H9 (cell line): Measurements from ENCODE around the gene KRTAP5-10. TPM values are rescaled to one million over a fixed set of nuclear protein-coding genes. Genes with fewer than 3 reads are reported as not detected.

ENCODE experiments used
- DNase-seq: peaks from one replicate; pipeline ENCODE4 v3.0.0-alpha.2; 2017
- H2AFZ ChIP-seq: one replicate; pipeline ENCODE4 v1.6.1; 2013; ENCODE audit warnings: mild to moderate bottlenecking, low read length, control low read depth, moderate library complexity
- H2AK5ac ChIP-seq: 2 replicates; pipeline ENCODE4 v1.6.1; 2013; ENCODE audit warnings: low read length, control low read depth, mixed read lengths; ENCODE audit not compliant: insufficient read length
- H2BK120ac ChIP-seq: one replicate; pipeline ENCODE4 v1.6.1; 2013; ENCODE audit warnings: low read depth, mild to moderate bottlenecking, low read length, control low read depth, inconsistent platforms; ENCODE audit not compliant: poor library complexity, severe bottlenecking
- H2BK12ac ChIP-seq: 2 replicates; pipeline ENCODE4 v1.6.1; 2013; ENCODE audit warnings: low read length, control low read depth, mixed read lengths, low read depth; ENCODE audit not compliant: insufficient read length
- H2BK15ac ChIP-seq: 2 replicates; pipeline ENCODE4 v1.6.1; 2013; ENCODE audit warnings: low read depth, low read length, control low read depth
- H2BK20ac ChIP-seq: one replicate; pipeline ENCODE4 v1.6.1; 2013; ENCODE audit warnings: low read depth, mild to moderate bottlenecking, low read length, control low read depth, inconsistent platforms; ENCODE audit not compliant: poor library complexity, severe bottlenecking
- H2BK5ac ChIP-seq: 2 replicates; pipeline ENCODE4 v1.6.1; 2013; ENCODE audit warnings: low read length, control low read depth, mixed read lengths; ENCODE audit not compliant: insufficient read length
- H3K14ac ChIP-seq: 2 replicates; pipeline ENCODE4 v1.6.1; 2013; ENCODE audit warnings: low read length, control low read depth; ENCODE audit not compliant: insufficient read depth
- H3K18ac ChIP-seq: 2 replicates; pipeline ENCODE4 v1.6.1; 2013; ENCODE audit warnings: low read depth, mild to moderate bottlenecking, mixed read lengths, low read length, control low read depth; ENCODE audit not compliant: insufficient read length
- H3K23ac ChIP-seq: 2 replicates; pipeline ENCODE4 v1.6.1; 2013; ENCODE audit warnings: low read length, control low read depth, mixed read lengths, low read depth; ENCODE audit not compliant: insufficient read length
- H3K23me2 ChIP-seq: 2 replicates; pipeline ENCODE4 v1.6.1; 2013; ENCODE audit warnings: low read depth, mild to moderate bottlenecking, mixed read lengths, low read length, control low read depth; ENCODE audit not compliant: insufficient read length, poor library complexity, severe bottlenecking
- H3K27ac ChIP-seq: 2 replicates; pipeline ENCODE4 v1.5.1; 2013; ENCODE audit warnings: low read length, control low read depth, mixed read lengths, low read depth; ENCODE audit not compliant: insufficient read length
- H3K27me3 ChIP-seq: 2 replicates; pipeline ENCODE4 v1.6.1; 2013; ENCODE audit warnings: low read length, control low read depth, inconsistent platforms; ENCODE audit not compliant: insufficient read depth
- H3K4ac ChIP-seq: 2 replicates; pipeline ENCODE4 v1.6.1; 2013; ENCODE audit warnings: low read depth, mild to moderate bottlenecking, control low read depth, inconsistent platforms, low read length, moderate library complexity
- H3K4me1 ChIP-seq: 2 replicates; pipeline ENCODE4 v1.6.1; 2013; ENCODE audit warnings: low read length, control low read depth, inconsistent platforms; ENCODE audit not compliant: insufficient read depth
- H3K4me2 ChIP-seq: 2 replicates; pipeline ENCODE4 v1.6.1; 2013; ENCODE audit warnings: low read length, control low read depth, mixed read lengths; ENCODE audit not compliant: insufficient read length, insufficient read depth
- H3K56ac ChIP-seq: 2 replicates; pipeline ENCODE4 v1.6.1; 2013; ENCODE audit warnings: low read depth, mild to moderate bottlenecking, mixed read lengths, low read length, control low read depth; ENCODE audit not compliant: insufficient read length
- H3K79me1 ChIP-seq: 2 replicates; pipeline ENCODE4 v1.6.1; 2013; ENCODE audit warnings: low read depth, mild to moderate bottlenecking, moderate library complexity, low read length, control low read depth, inconsistent platforms; ENCODE audit not compliant: insufficient read depth, poor library complexity, severe bottlenecking
- H3K79me2 ChIP-seq: 2 replicates; pipeline ENCODE4 v1.6.1; 2013; ENCODE audit warnings: low read length, control low read depth, inconsistent platforms; ENCODE audit not compliant: insufficient read depth
- H3K9ac ChIP-seq: 2 replicates; pipeline ENCODE4 v1.6.1; 2013; ENCODE audit warnings: low read length, control low read depth, mixed read lengths; ENCODE audit not compliant: insufficient read length; ENCODE audit errors: extremely low read depth
- H3K9me3 ChIP-seq: one replicate; pipeline ENCODE4 v1.6.1; 2013; ENCODE audit warnings: low read depth, low read length, inconsistent platforms; ENCODE audit not compliant: control insufficient read depth
- H3T11ph ChIP-seq: one replicate; pipeline ENCODE4 v1.6.1; 2013; ENCODE audit warnings: mild to moderate bottlenecking, low read length, control low read depth, inconsistent platforms
- H4K20me1 ChIP-seq: one replicate; pipeline ENCODE4 v1.6.1; 2013; ENCODE audit not compliant: control insufficient read depth, insufficient read length, insufficient read depth
- H4K5ac ChIP-seq: 2 replicates; pipeline ENCODE4 v1.6.1; 2013; ENCODE audit warnings: low read depth, mild to moderate bottlenecking, mixed read lengths, low read length, control low read depth; ENCODE audit not compliant: insufficient read length
- H4K8ac ChIP-seq: replicated peaks from 2 replicates; pipeline ENCODE4 v1.6.1; 2013; ENCODE audit warnings: low read length, control low read depth, mixed read lengths, low read depth; ENCODE audit not compliant: insufficient read length
- H4K91ac ChIP-seq: 2 replicates; pipeline ENCODE4 v1.6.1; 2013; ENCODE audit warnings: low read depth, mild to moderate bottlenecking, moderate library complexity, mixed read lengths, low read length, control low read depth; ENCODE audit not compliant: insufficient read length
- H3K27ac Mint-ChIP-seq, 3 experiments: 2 replicates in 2 of 3; 3 replicates in 1 of 3; pipeline ENCODE4 v1.8.0; 2020 to 2021; ENCODE audit warnings: mixed read lengths in 3 of 3, mild to moderate bottlenecking in 1 of 3, moderate library complexity in 1 of 3
- H3K27me3 Mint-ChIP-seq: 2 replicates; pipeline ENCODE4 v1.8.0; 2021; ENCODE audit warnings: low read depth, mild to moderate bottlenecking, moderate library complexity, mixed read lengths
- H3K36me3 Mint-ChIP-seq, 3 experiments: 2 replicates in 2 of 3; 3 replicates in 1 of 3; pipeline ENCODE4 v1.8.0; 2020 to 2021; ENCODE audit warnings: low read depth in 3 of 3, mixed read lengths in 3 of 3; ENCODE audit not compliant: insufficient read depth in 1 of 3
- H3K4me1 Mint-ChIP-seq, 2 experiments: 2 replicates each; pipeline ENCODE4 v1.8.0; 2020; ENCODE audit warnings: mixed read lengths in 2 of 2
- H3K4me3 Mint-ChIP-seq, 2 experiments: 2 replicates in 1 of 2; 3 replicates in 1 of 2; pipeline ENCODE4 v1.8.0; 2020 to 2021; ENCODE audit warnings: mild to moderate bottlenecking in 2 of 2, mixed read lengths in 2 of 2, moderate library complexity in 1 of 2
- H3K9me3 Mint-ChIP-seq, 2 experiments: 2 replicates in 1 of 2; 3 replicates in 1 of 2; pipeline ENCODE4 v1.8.0; 2020; ENCODE audit warnings: mild to moderate bottlenecking in 2 of 2, mixed read lengths in 2 of 2, moderate library complexity in 1 of 2
- CTCF ChIP-seq: fragments of 200-600 bp; sonication (generic); conservative IDR thresholded peaks from 3 replicates; pipeline ENCODE4 v1.8.0; 2021; ENCODE audit warnings: antibody characterized with exemption, mild to moderate bottlenecking
- WGBS: extraction: QIAGEN DNeasy Blood & Tissue Kit; methylation state at CpG from one replicate; pipeline ENCODE4 v1.1.7; 2013; ENCODE audit warnings: missing lambda C conversion rate, low lambda C conversion rate, mixed read lengths; ENCODE audit not compliant: insufficient read length; ENCODE audit errors: extremely low coverage; 5-methylcytosine and 5-hydroxymethylcytosine counted together
- total RNA-seq: library from RNA; stranded (reverse); gene quantifications from 2 replicates; pipeline ENCODE4 v1.2.1, GENCODE V29; 2021

The KRTAP5-10 gene
- total RNA-seq, 1 experiment from 2014 or later: not detected

- Histone ChIP-seq H3K4me1 (no peaks in the 10 kb centered on the region), H2BK20ac (no peak overlapping the region), H3K56ac (no peak overlapping the region), H4K91ac (no peak overlapping the region), H2BK120ac (no peak overlapping the region), H3K79me1 (no peaks in the 10 kb centered on the region), H3K4me2 (no peak overlapping the region), H3K27ac (no peak overlapping the region), H3K23me2 (no peaks in the 10 kb centered on the region), H3K4ac (no peak overlapping the region), H3K9ac (no peak overlapping the region), H4K20me1 (no peaks in the 10 kb centered on the region), H3K23ac (no peak overlapping the region), H3T11ph (no peak overlapping the region), H2AFZ (no peak overlapping the region), H3K9me3 (no peaks in the 10 kb centered on the region), H3K18ac (no peak overlapping the region), H4K5ac (no peak overlapping the region), H3K27me3 (no peaks in the 10 kb centered on the region), H2AK5ac (no peak overlapping the region), H2BK5ac (no peak overlapping the region), H3K79me2 (no peaks in the 10 kb centered on the region), H3K14ac (no peak overlapping the region), H4K8ac (no peak overlapping the region), H2BK15ac (no peak overlapping the region), H2BK12ac (no peak overlapping the region)
- no peaks in the 10 kb centered on the region for H3K36me3 Mint-ChIP-seq
- peaks cover 7% of the 10 kb centered on the region; the same call in 1 of the 2 replicates for H3K27me3 Mint-ChIP-seq
- H3K9me3 Mint-ChIP-seq: no peaks in the 10 kb centered on the region
- no peak overlapping the region for H3K4me3 Mint-ChIP-seq
- H3K27ac Mint-ChIP-seq: no peak overlapping the region
- TF ChIP-seq CTCF: no peak
- no CpG with 5 or more reads among the region's 5 CpGs for WGBS
- DNase-seq: no peak
- H3K4me1 Mint-ChIP-seq: peaks cover 3 to 12% of the 10 kb centered on the region in 2 experiments
Measured at GRCh38 chr11:71574418-71574817, 9.1 kb downstream of the KRTAP5-10 start.
